G401 (cell line): Measurements from ENCODE around the gene SGCE. TPM values are rescaled to one million over a fixed set of nuclear protein-coding genes. Genes with fewer than 3 reads are reported as not detected.

ENCODE experiments used
- DNase-seq: peaks from one replicate; pipeline ENCODE4 v3.0.0-alpha.2; 2015; ENCODE audit warnings: low spot score
- in situ Hi-C: cut with HindIII; loops from 2 replicates; pipeline ENCODE4 v1.10.0; 2016; ENCODE audit warnings: low sequenced_read_pairs, mixed read lengths
- total RNA-seq: library from RNA; depleted of rRNA; stranded (reverse); fragments of >200 nt; shearing (Covaris generic); gene quantifications from 2 replicates; pipeline ENCODE4 v1.2.3, GENCODE V29; 2014

Gene SGCE
- total RNA-seq, 1 experiment from 2014 or later: 12.8 TPM

DNA sequence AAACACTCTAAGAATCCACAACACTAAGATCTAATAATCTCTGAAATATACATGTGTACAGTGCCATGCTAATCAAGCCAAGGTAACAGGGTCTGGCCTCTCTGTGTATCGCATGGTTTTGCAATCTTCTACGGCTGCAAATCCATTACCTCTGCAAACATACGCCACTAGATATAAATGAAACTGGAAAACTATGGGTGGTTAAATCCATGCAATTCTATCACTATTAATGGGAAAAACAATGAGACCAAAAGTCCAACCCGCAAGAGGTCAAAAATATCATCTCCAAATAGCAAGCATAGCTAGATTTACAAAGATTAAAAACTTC, 23.0 kb downstream of the SGCE start:
- in situ Hi-C loops: no loop called here
- peak; percentile 37 for DNase-seq

DNA sequence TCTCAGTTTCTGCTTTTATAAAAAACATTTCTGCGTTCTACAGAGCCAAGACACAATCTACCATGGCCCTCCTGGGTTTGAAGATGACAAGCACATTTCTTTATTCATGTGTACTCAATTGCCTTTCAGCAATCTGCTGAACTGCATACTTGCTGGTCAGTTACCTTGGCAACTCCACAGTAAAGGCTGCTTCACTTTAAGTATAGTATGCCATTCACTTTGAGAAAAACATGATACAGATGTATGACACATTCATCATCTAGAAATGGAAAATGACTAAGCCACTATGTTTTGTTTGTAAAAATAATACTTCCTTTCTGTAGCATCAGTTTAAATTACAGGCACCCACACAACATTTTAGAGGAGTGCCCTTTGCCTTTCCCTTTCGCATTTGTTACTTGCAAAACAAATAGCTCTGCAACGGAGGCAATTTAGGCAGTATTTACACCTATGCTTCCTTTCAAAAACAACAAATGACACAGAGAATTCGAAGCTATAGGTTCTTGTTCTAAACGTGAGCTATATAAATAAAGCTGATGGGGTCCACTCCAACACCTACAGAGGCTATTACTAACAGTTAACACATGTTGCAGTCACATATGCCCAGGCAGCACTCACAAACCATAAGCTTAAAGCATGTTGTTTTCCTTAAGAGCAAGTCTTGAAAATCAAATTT, 23.5 kb downstream of the SGCE start:
- in situ Hi-C loops: no loop called here
- peak; percentile 38 for DNase-seq

DNA sequence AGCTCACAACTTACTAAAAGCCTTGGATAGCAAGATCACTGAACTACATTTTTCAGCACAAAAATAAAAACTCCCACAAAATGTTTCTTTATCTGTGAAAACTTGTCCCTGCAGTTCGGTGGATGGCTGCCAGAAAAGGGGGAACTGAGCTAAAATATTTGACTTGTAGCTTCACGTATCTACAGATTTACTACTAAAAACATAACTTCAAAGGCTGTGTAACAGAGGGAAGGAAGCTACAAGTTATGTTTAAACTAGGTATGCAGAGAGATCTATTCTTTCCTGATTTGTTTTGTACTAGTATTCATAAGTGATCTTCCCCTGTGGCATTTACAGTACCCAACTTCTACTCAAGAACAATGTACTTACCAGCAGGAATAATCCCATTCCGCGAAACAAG, 25.1 kb downstream of the SGCE start:
- peak; percentile 13 for DNase-seq
- in situ Hi-C loops: no loop called here

DNA sequence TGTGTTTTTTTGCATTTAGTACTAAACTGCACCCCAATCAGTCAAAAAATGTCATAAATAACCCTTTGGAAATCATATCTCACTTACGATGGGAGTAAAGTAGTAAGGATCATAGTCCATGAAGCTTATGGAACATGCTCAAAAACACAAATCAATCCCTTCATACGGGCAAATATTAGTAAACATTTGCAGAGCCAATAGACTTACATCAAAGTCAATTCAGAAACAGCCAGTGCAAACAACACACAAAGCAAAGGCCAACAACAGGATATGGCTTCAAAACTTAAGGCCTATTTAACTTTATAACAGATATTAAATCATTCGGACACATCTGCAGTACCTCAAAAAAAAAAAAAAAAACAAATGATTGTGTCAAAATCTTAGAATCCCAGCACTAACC, 32.1 kb downstream of the SGCE start:
- in situ Hi-C loops: no loop called here
- no peak for DNase-seq

DNA sequence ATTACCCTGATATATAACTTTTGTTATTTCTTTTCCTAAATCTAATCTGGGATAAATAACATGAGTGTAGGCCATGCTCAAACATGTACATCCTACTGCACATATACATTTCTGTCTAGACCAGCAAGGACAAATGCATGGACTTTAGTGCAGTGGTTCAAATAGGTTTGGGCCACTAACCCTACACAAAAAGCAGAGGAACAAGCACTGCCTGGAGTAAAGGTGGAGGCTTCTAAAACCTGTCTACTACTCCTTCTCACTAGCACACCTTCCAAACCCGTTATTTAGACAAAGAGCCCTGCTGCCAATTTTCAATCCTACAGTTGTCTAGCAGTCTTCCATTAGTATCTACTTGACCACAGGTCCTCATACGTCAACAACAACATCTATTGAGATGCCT, 34.8 kb downstream of the SGCE start:
- no peak for DNase-seq
- in situ Hi-C loops: no loop called here

DNA sequence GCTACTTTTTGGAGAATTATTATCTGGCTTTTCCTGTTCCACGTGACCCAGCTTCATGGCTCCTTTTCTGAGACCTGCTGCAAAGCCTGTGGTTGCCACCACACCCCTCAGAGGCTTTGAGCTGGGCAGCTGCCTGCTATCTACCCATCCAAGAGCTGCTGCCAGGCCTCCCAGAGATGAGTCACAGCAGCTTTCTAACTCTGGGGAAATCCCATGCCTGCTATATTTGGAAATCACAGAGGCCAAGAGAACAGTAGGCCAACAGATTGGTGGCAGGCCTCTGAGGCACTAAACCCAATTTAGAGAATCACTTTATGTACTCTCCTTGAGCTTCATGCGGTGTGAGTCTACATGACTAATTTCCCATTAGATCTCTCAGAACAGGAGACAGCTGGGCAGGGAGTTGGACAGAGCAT, 35.2 kb downstream of the SGCE start:
- DNase-seq: peak; percentile 71

DNA sequence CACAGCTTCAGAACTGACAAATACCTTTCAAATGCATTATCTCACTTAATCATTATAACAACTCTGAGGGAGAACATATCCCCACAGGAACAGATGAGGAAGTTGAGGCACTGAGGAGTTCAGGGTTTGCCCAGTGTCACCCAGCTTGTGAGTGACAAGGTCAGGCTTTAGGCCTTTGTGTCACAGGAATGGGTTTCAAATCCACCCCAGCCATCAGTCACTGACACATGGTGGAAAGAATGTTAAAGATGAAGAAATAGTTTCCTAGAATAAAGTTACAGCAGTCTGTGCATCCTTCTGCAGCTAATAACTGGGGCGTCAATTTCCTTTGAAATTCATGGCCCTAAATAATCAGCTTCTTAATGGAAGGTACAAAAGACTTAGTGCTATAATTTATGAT, 37.8 kb downstream of the SGCE start:
- no peak for DNase-seq
- in situ Hi-C loops: no loop called here

More for the DNA sequence above, 35.2 kb downstream of the SGCE start:
- in situ Hi-C loops: no loop called here

DNA sequence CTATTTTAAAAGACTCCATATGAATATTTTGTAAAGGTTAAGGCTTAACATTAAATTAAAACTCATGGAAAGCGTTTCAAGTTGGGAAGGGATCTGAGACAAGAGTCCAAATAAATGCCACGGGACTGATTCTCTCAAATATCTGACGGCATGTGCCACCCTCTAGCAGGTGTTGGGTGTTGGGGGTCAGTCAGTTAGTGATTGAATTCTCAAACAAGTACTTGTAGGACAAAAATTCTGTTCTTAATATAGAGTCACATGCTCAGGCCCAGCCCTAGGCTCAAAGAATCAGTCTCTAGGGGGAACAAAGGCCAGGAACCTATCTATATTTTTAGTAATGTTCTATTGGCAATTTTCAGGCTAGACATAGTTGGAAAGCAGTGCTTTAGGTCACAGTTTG, 39.1 kb downstream of the SGCE start:
- in situ Hi-C loops: no loop called here
- no peak for DNase-seq

DNA sequence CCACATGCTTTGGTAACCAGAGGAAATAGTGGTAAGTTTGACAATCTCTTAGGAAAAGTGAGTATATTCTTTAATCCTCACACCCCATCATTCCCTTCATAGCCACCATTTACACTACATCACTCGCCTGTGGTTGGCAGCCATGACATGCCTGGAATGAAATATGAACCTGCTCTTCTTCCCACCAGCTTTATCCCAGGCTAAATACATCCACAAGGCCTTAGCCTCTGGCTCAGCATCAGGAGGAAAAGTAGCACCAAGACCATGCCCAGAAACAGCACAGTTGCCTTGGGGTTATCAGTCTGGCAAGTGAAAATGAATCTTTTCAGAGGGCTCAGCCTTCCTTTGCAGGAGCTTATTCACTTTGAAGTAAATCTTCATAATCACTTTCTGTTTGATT, 40.3 kb downstream of the SGCE start:
- in situ Hi-C loops: no loop called here
- no peak for DNase-seq

DNA sequence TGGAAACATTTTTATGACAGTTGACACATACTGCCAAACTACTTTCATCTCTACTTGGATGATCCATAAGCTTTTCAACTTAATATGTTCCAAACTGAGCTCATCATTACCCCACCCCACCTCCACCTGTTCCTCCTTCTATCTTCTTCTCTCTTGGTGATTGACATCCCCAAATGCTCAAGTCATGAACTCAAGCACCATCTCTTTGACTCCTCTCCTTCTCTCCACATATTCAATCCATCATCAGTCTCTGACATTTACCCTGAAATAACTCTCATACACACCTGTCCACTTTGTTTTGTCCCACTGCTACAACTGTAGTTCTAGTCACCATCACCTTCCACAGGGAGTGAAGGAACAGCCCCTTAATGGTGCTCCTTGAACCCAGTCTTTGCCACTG, 43.3 kb downstream of the SGCE start:
- in situ Hi-C loops: no loop called here
- DNase-seq: no peak

DNA sequence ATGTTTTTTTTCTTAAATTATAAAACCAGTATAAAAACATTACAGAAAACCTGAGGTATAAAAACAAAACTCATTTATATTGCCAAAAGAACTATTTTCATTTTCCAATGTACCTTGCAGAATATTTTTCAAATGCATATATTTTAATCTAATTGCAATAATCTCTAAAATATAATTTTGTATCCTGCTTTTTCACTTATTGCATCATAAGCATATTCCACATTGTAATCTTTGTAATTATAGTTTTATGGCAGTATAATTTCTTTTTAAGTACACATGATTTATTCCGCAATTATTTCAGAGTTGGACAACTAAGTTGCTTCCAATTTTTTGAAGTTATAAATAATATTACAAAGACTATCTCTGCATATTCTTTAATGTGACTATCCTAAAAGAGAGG, 43.7 kb downstream of the SGCE start:
- DNase-seq: no peak
- in situ Hi-C loops: no loop called here

DNA sequence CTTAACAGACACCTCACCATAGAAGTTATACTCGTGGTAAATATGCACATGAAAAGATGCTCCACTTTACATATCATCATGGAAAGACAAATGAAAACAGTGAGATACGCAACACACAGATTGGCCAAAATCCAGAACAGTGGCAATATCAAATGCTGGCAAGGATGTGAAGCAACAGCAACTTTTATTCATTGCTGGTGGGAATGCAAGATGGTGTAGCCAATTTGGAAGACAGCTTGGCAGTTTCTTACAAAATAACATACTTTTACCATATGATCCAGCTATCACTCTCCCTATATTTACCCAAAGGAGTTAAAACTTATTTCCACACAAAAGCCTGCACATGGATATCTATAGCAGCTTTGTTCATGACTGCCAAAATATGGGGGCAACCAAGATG, 46.4 kb downstream of the SGCE start:
- in situ Hi-C loops: no loop called here
- no peak for DNase-seq

DNA sequence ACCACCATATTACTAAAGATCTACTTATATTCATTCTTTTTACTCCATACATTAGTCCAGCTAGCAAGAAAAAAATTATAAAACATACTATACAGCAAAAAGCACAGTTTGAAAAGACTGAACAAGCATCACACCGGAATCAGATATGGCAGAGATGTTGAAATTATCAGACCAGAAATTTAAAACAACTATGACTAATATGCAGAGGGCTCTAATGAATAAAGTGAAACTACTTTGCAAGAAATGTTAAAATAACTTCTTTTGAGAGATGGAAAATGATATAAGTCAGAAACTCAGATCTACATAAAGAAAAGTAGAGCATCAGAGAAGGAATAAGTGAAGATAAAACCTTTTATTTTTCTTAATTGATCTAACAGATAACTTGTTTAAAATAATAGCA, 50.9 kb downstream of the SGCE start:
- DNase-seq: no peak
- in situ Hi-C loops: no loop called here

DNA sequence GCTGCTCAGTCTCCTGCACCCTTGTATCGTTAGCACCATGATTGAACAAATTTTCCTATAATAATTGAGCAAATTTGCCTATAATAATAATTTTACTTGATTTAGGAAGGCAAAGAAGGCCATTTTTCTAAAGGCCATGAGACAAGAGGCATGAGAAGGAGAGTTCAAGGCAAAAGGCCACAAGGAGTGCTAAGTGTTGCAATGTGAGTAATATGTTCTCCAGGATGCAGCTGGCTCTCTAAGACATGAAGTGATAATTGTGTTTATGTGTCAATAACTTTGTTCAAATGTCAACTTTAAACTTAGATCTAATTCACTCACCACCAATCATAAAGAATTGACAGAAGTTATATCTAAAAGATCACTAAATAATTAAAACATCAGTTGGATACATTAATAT, 53.8 kb downstream of the SGCE start:
- in situ Hi-C loops: no loop called here
- no peak for DNase-seq

DNA sequence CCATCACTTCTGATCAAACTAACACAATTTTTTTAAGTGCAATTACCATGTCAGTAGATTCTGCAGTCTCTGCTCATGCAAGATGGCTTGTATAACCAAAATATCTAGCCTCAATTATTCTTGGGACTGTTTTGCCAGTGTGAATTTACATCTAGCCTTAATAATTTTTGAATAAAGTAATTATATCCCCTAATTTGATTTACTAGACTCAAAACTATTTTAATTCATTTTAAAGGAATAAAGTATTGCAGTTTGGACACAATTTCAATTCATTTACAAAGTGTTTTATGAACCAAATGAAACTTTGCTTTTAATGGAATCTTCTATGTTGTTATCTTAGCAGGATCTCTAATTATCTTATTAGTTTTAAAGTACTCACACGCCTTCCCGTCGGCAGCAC, 55.7 kb downstream of the SGCE start:
- in situ Hi-C loops: no loop called here
- no peak for DNase-seq

DNA sequence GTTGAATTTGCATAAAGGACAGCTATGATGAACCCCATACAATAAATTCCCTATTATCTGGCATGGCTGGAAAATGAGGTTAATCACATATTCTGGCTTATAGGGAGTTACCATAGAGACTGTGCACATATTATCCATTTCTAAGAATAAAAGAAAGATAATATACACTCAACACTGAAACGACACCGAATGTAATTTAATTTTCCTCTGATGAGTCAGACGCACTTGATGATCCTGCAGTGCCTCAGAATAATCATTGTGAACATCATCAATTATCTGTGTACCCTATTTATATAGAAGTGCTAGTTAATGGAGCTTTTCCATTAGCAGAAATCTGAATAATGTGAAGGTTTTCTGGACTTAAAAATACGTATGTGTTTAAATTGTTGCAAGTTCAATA, 60.2 kb downstream of the SGCE start:
- in situ Hi-C loops: no loop called here
- no peak for DNase-seq

DNA sequence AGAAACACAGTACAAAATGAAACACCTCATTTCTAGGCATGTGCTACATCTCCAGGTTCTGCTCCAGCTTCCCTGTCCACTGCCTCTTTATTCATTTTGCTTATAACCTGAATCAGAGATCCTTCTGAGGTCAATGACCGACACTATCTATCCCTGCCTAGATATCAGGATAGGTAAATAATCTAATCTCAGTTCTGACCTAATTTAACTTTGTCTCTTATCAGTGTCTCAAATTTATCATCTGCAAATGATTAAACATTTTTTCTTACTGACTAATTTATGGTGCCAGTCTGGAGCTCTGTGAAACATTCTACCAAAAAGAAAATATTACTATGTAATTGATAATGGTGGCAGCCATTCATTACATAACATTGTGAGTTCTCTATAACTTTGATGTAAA, 61.1 kb downstream of the SGCE start:
- DNase-seq: no peak
- in situ Hi-C loops: no loop called here

DNA sequence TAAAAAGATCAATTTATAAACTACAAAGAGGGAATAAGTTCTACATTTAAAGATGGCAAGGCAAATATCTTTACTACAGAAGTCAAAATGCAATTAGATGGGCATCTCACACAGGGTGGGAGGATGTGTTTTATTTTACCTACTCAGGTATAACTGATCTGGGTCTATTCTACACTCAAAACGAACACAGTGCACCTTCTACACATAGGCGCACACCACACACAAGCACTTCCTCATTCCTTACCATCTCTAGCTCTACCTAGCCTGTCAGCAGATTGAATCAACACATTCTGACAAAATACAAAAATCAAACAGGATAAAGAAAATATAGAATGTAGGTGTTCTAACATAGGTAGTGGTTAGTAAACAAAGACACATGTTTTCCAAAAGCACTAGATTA, 64.8 kb downstream of the SGCE start:
- DNase-seq: no peak
- in situ Hi-C loops: no loop called here

DNA sequence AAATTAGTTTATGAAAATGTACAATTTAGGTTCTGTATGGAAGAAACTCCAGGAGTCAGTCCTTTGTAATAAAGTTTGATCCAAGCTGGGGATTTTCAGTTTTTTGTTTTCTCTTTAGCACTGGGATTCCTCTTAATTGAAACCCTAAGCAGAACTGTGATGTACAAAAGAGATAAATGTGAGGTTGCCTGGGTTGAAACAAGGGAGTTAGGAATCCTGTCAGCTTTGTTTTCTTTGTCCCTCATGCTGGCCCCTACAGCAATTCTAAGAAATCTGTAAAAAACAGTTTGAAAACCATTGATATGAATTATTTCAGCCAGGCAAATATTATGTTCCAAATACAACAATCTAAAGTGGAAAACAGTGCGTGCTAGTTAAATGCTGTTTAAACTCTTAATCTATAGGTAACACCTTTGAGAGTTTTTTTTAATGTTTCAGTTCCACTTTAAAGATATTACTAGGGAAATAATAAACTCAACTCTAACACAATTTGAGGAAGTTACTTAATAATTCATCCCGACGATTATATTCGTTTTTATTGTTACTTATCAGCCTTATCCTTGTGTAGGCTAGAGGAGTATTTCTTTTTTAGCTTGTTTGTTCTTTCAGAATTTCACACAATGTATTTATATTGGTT, 65.3 kb downstream of the SGCE start:
- DNase-seq: no peak
- in situ Hi-C loops: no loop called here

DNA sequence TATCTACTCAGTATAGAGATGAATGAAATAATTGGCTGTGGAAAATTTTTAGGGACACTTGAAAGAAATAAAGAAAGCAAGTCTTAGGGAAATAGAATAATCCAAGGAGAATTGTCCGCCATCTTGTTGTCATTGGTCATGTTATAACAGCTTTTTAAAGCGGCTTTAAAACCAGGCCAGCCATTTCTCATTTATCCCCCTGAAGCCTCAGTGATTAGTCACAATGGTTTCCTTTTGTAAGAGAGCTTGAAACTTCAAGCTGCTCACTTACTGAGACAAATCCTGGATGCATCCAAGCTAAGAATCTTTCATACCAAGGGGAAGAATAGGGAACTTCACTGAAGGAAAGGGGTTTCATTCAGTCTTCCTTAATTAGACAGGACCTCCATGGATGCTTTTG, 67.9 kb downstream of the SGCE start:
- DNase-seq: no peak

DNA sequence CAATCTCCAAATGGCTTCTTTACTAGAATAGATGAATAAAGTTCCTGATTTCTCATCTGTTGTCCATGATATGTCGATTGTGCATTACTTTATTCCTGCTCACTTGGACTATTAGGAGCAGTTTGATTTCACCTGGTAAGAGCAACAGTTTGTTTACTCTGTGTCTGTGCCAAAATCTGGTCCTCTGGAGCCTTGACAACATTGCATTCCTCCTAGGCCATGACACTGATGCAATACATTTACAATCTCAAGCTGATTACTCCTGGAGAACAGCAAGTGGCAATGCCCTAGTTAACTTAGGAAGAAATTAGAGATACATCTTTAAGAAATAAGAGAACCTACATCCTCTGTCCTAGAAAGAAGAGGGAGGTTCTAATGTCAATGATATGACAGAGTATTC, 71.8 kb downstream of the SGCE start:
- DNase-seq: peak; percentile 23
- in situ Hi-C loops: no loop called here

More for the DNA sequence above, 67.9 kb downstream of the SGCE start:
- in situ Hi-C loops: no loop called here
